ENCODE measurements around the gene NUDT16L1.

DNA sequence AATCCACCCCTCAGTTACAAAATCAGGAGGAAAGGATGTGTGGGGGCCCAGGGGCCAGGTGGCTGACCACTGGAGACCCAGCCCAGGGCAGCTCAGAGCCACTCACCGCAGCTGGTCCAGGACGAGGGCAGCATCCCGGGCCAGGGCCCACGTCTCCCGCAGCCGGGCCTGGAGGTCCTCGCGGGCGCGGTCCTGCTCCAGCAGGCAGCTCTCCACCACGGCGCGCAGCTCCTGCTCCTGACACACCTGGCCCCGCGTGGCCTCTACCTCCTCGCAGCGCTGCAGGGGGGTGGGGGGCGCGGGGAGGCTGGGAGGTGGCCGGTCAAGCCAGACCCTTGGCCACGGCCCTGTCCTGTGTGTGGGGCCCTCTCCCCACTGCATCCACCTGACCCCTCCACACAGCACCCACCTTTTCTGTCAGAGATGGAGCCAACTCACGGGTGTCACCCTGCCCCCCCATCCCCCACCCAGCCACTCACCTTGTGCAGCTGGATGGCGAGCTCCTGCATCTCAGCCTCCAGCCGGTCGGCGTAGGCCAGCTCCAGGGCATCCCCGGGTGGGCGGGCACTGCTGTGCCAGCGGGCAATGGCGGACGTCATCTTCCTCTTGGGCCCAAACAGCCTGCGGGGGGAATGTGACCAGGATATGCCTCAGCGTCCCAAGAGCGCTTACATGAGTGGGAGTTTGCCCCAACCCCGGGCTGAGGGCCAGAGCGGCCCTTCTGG is 5.1 kb downstream of the NUDT16L1 start:
- TF ChIP-seq, protein P1, sequence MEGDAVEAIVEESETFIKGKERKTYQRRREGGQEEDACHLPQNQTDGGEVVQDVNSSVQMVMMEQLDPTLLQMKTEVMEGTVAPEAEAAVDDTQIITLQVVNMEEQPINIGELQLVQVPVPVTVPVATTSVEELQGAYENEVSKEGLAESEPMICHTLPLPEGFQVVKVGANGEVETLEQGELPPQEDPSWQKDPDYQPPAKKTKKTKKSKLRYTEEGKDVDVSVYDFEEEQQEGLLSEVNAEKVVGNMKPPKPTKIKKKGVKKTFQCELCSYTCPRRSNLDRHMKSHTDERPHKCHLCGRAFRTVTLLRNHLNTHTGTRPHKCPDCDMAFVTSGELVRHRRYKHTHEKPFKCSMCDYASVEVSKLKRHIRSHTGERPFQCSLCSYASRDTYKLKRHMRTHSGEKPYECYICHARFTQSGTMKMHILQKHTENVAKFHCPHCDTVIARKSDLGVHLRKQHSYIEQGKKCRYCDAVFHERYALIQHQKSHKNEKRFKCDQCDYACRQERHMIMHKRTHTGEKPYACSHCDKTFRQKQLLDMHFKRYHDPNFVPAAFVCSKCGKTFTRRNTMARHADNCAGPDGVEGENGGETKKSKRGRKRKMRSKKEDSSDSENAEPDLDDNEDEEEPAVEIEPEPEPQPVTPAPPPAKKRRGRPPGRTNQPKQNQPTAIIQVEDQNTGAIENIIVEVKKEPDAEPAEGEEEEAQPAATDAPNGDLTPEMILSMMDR (IDR thresholded peaks at IDR 0.05), result no peak
- TF ChIP-seq POLR2AphosphoS5 (IDR thresholded peaks at IDR 0.05), result no peak
